ENCODE results near the gene HOOK1. TPM values are rescaled to one million over a fixed set of nuclear protein-coding genes. Genes with fewer than 3 reads are reported as not detected.

HOOK1 gene
- total and polyA plus RNA-seq, 2 donors (not counting 3 experiments of a cell fraction or from before 2014, with no cell fraction given), result not detected

DNA sequence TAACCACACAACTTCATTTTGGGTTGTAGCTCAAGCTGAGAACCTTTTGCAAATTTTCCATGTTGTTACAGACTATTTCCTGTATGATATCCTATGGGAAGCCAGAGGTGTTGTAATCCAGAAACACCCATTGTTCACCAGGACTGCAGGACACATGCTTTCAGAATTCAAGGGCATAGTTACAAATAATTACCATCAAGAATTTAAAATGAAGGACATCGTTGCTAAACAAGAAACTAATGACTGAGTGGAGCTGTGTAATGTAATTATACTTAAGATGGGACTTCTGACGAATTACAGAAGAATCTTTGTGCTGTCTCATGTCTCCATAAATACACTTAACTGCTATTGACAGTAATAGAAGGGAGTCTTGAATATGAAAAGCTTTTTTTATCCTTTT is 47.6 kb upstream of the HOOK1 start:
- H3K4me1 ChIP-seq (ENCODE audit: control insufficient read depth, extremely low read depth, insufficient read depth, low read length), result peaks cover 14% of the 10 kb centered on the region
- ChIA-PET CTCF (interaction anchor here (1.0 to 4.5 kb wide), 3 partner anchors 9 to 993 kb away, joined by 3 to 17 read pairs (median 16); no protein-coding TSS in a partner anchor), POLR2A (no interaction called here)
- no peaks in the 10 kb centered on the region for H3K9me1 ChIP-seq (replicated peaks; ENCODE audit: control insufficient read depth, extremely low read depth, insufficient read depth, low read length)
- H4K20me1 ChIP-seq (replicated peaks; ENCODE audit: control insufficient read depth, extremely low read depth, insufficient read depth, low read length), result no peaks in the 10 kb centered on the region
- no peak overlapping the region for H3K4me2 ChIP-seq (ENCODE audit: insufficient read depth, low read length)
- H3K9me3 ChIP-seq (replicated peaks; ENCODE audit: control insufficient read depth, insufficient read depth, low read length), result no peaks in the 10 kb centered on the region
- no peak overlapping the region for H3K27ac ChIP-seq (ENCODE audit: insufficient read depth, low read depth, low read length)
- FAIRE-seq (peak; percentile 77), DNase-seq (ENCODE audit: low read depth, low spot score) (peak; percentile 88)
- intact Hi-C loops (cut with micrococcal nuclease) (no loop called here), dilution Hi-C loops (cut with MboI; ENCODE audit: extremely low pct_ligation_motif_present, low sequenced_read_pairs) (no loop called here)
- H3K4me3 ChIP-seq (replicated peaks in 1 of 3; ENCODE audit: insufficient read depth in 1 of 3, low read depth in 1 of 3, low read length in 3 of 3), result no peak overlapping the region
- H3K9ac ChIP-seq (replicated peaks; ENCODE audit: extremely low read depth, insufficient read depth, low read length), result no peak overlapping the region
- no peaks in the 10 kb centered on the region for H3K27me3 ChIP-seq (ENCODE audit: control insufficient read depth in 2 of 2, insufficient read depth in 2 of 2, low read length in 2 of 2)
- H3K79me2 ChIP-seq (ENCODE audit: control insufficient read depth, insufficient read depth, low read length), result no peaks in the 10 kb centered on the region
- H2AFZ ChIP-seq (ENCODE audit: low read depth, low read length), result no peak overlapping the region
- H3K36me3 ChIP-seq (ENCODE audit: control insufficient read depth in 2 of 2, extremely low read depth in 1 of 2, insufficient read depth in 2 of 2, low read length in 2 of 2), result no peaks in the 10 kb centered on the region
- no TSS peak for BruUV-seq (replicated peaks)
- peak; percentile 36 for TF ChIP-seq JUN (IDR thresholded peaks at IDR 0.05; ENCODE audit: borderline replicate concordance, insufficient read depth, insufficient read length, low read depth)
- TF ChIP-seq FOS (IDR thresholded peaks at IDR 0.05; ENCODE audit: borderline replicate concordance, insufficient read depth, low read length), result no peak

DNA sequence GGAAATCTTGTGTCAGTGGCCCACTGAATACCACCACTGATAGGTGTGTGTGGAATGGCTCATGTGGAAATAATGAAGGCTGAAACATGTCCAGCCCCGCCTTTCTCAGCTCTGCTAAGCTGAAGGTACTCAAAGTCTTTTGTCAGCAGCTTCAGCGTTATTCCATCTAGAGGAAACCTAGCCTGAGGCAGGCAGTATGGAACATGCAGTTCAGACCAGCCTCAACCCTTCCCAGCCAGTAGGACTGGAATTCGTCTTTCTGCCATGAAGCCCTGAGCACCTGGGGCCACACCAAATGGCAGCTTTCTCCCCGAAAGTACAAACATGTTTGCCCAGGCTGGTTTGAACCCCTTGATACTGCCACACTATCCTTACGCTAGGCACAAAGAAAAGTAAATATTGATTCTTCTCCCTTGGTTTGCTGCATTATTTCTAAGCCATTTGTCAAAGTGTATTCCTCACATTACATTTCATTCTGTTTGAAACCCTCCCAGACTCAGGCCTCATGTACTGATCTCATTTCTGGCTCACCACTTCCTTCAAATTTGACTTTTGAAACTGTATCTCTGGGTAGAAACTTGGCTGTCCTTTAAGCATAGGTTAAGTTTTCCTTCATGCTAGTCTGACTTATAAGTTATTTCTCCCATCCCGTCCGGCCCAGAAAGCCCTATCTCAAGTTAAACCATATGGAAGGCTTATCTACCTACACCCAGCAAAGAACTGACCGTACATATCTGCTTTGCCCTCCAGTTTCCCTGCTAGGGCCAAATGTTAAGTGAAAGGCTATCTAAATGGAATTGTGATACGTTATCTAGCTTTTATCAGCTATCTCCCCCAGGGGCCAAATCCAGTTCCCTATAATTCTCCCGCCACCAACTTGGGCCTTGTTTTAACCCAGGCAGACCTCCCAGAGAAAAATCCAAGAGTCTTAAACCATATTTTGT is 45.7 kb upstream of the HOOK1 start:
- intact Hi-C loops (cut with micrococcal nuclease), result no loop called here
- no peaks in the 10 kb centered on the region for H3K36me3 ChIP-seq (ENCODE audit: control insufficient read depth in 2 of 2, extremely low read depth in 1 of 2, insufficient read depth in 2 of 2, low read length in 2 of 2)
- no peak overlapping the region for H3K9ac ChIP-seq (replicated peaks; ENCODE audit: extremely low read depth, insufficient read depth, low read length)
- no peaks in the 10 kb centered on the region for H3K27me3 ChIP-seq (ENCODE audit: control insufficient read depth in 2 of 2, insufficient read depth in 2 of 2, low read length in 2 of 2)
- no peak overlapping the region for H3K4me3 ChIP-seq (replicated peaks in 1 of 3; ENCODE audit: insufficient read depth in 1 of 3, low read depth in 1 of 3, low read length in 3 of 3)
- H3K27ac ChIP-seq (ENCODE audit: insufficient read depth, low read depth, low read length), result no peak overlapping the region
- no peak for DNase-seq (ENCODE audit: low read depth, low spot score)
- no peaks in the 10 kb centered on the region for H3K9me1 ChIP-seq (replicated peaks; ENCODE audit: control insufficient read depth, extremely low read depth, insufficient read depth, low read length)
- TF ChIP-seq POLR2AphosphoS5 (IDR thresholded peaks at IDR 0.05; ENCODE audit: insufficient read depth, low read depth, low read length) (no peak), MYC (IDR thresholded peaks at IDR 0.05; ENCODE audit: low read depth, low read length) (no peak), JUN (IDR thresholded peaks at IDR 0.05; ENCODE audit: borderline replicate concordance, insufficient read depth, insufficient read length, low read depth) (no peak), CTCF (IDR thresholded peaks at IDR 0.05; ENCODE audit: extremely low read depth in 1 of 2, insufficient read depth in 1 of 2, low read depth in 1 of 2, low read length in 2 of 2) (no peak), POLR2A (IDR thresholded peaks at IDR 0.05; ENCODE audit: low read depth, low read length) (no peak), FOS (IDR thresholded peaks at IDR 0.05; ENCODE audit: borderline replicate concordance, insufficient read depth, low read length) (no peak), MAX (IDR thresholded peaks at IDR 0.05; ENCODE audit: insufficient read depth, insufficient read length) (no peak), GATA2 (IDR thresholded peaks at IDR 0.05; ENCODE audit: insufficient read depth, insufficient read length, low read depth, low read length) (no peak), EZH2 (IDR thresholded peaks at IDR 0.05; ENCODE audit: borderline replicate concordance, low read depth, low read length, severe bottlenecking) (no peak)
- H3K79me2 ChIP-seq (ENCODE audit: control insufficient read depth, insufficient read depth, low read length), result no peaks in the 10 kb centered on the region
- peak; percentile 21 for FAIRE-seq
- CTCF ChIA-PET, result interaction anchor here (1.2 kb wide), 1 partner anchor 70 kb away, joined by 3 read pairs; no protein-coding TSS in a partner anchor
- no peaks in the 10 kb centered on the region for H3K9me3 ChIP-seq (replicated peaks; ENCODE audit: control insufficient read depth, insufficient read depth, low read length)
- no TSS peak for BruUV-seq (replicated peaks)
- peaks cover 17% of the 10 kb centered on the region for H3K4me1 ChIP-seq (ENCODE audit: control insufficient read depth, extremely low read depth, insufficient read depth, low read length)
- no peak overlapping the region for H3K4me2 ChIP-seq (ENCODE audit: insufficient read depth, low read length)
- H4K20me1 ChIP-seq (replicated peaks; ENCODE audit: control insufficient read depth, extremely low read depth, insufficient read depth, low read length), result no peaks in the 10 kb centered on the region
- H2AFZ ChIP-seq (ENCODE audit: low read depth, low read length), result no peak overlapping the region
- dilution Hi-C loops (cut with MboI; ENCODE audit: extremely low pct_ligation_motif_present, low sequenced_read_pairs), result no loop called here
- POLR2A ChIA-PET, result no interaction called here

Data from endothelial cell of umbilical vein (primary cell).